Smooth muscle cell (in vitro differentiated cells): ENCODE data around the gene DACH1. TPM values are rescaled to one million over a fixed set of nuclear protein-coding genes. Genes with fewer than 3 reads are reported as not detected.

Experiments
- DNase-seq: peaks from one replicate; lab custom pipeline; 2025; ENCODE audit not compliant: unreplicated experiment; lab: John Stamatoyannopoulos, UW
- H2AFZ ChIP-seq: fragments of 200-600 bp; sonication (generic); 2 replicates; pipeline ENCODE4 v1.6.0; 2016; ENCODE audit warnings: antibody characterized with exemption, low read depth, mild to moderate bottlenecking
- H3F3A ChIP-seq: fragments of 200-600 bp; sonication (generic); 2 replicates; pipeline ENCODE4 v1.6.0; 2017; ENCODE audit warnings: antibody characterized with exemption, low read depth
- H3K27ac ChIP-seq: fragments of 200-600 bp; sonication (generic); 2 replicates; pipeline ENCODE4 v1.5.1; 2016; ENCODE audit warnings: low read depth, mild to moderate bottlenecking
- H3K27me3 ChIP-seq: fragments of 200-600 bp; sonication (generic); 2 replicates; pipeline ENCODE4 v1.6.1; 2016; ENCODE audit warnings: low read depth, mild to moderate bottlenecking
- H3K36me3 ChIP-seq: fragments of 200-600 bp; sonication (generic); 2 replicates; pipeline ENCODE4 v1.5.1; 2016; ENCODE audit warnings: low read depth
- H3K4me1 ChIP-seq: fragments of 200-600 bp; sonication (generic); 2 replicates; pipeline ENCODE4 v1.5.1; 2016; ENCODE audit warnings: low read depth
- H3K4me2 ChIP-seq: fragments of 200-600 bp; sonication (generic); 2 replicates; pipeline ENCODE4 v1.6.0; 2016; ENCODE audit warnings: mild to moderate bottlenecking
- H3K4me3 ChIP-seq: fragments of 200-600 bp; sonication (generic); 2 replicates; pipeline ENCODE4 v1.5.1; 2016; ENCODE audit warnings: mild to moderate bottlenecking
- H3K79me2 ChIP-seq: fragments of 200-600 bp; sonication (generic); 2 replicates; pipeline ENCODE4 v1.6.0; 2016; ENCODE audit warnings: low read depth, mild to moderate bottlenecking
- H3K9ac ChIP-seq: fragments of 200-600 bp; sonication (generic); 2 replicates; pipeline ENCODE4 v1.6.0; 2016; ENCODE audit warnings: low read depth
- H3K9me3 ChIP-seq: fragments of 200-600 bp; sonication (generic); replicated peaks from 2 replicates; pipeline ENCODE4 v1.5.1; 2016; ENCODE audit warnings: low read depth
- H4K20me1 ChIP-seq: fragments of 200-600 bp; sonication (generic); 2 replicates; pipeline ENCODE4 v1.6.0; 2016; ENCODE audit warnings: low read depth
- CTCF ChIP-seq: fragments of 200-600 bp; sonication (generic); IDR thresholded peaks from 2 replicates; pipeline ENCODE4 v1.5.1; 2017; ENCODE audit warnings: borderline replicate concordance, mild to moderate bottlenecking, antibody characterized with exemption; ENCODE audit not compliant: insufficient read depth, poor library complexity, severe bottlenecking
- WGBS: methylation state at CpG from one replicate; pipeline ENCODE4 v1.1.7; 2016; ENCODE audit warnings: low lambda C conversion rate; 5-methylcytosine and 5-hydroxymethylcytosine counted together
- polyA plus RNA-seq: library from polyadenylated mRNA; unstranded; fragments of >200 nt; fragmentation: Nextera tagmentation; extraction: Ambion mirVana; gene quantifications from 2 replicates; pipeline ENCODE4 v1.2.1, GENCODE V29; 2016
- total RNA-seq: library from RNA; depleted of rRNA; stranded (reverse); fragments of >200 nt; gene quantifications from 2 replicates; pipeline ENCODE4 v1.2.3, GENCODE V29; 2014

The DACH1 gene
- total and polyA plus RNA-seq, 2 experiments from 2014 or later, result 0.33 to 1.6 TPM

- no peaks in the 10 kb centered on the region for H3K9me3 ChIP-seq
- no peak overlapping the region for H3K27ac ChIP-seq
- H3F3A ChIP-seq, result peaks cover 6% of the 10 kb centered on the region
- DNase-seq, result no peak
- no peaks in the 10 kb centered on the region for H3K79me2 ChIP-seq
- no peaks in the 10 kb centered on the region for H4K20me1 ChIP-seq
- peaks cover 14% of the 10 kb centered on the region for H3K4me1 ChIP-seq
- H3K36me3 ChIP-seq, result no peaks in the 10 kb centered on the region
- H2AFZ ChIP-seq, result no peak overlapping the region
- H3K9ac ChIP-seq, result no peak overlapping the region
- H3K27me3 ChIP-seq, result no peaks in the 10 kb centered on the region
- no peak for TF ChIP-seq CTCF
- 40% methylated on average over 3 of the region's 3 CpGs for WGBS
- no peak overlapping the region for H3K4me3 ChIP-seq
- H3K4me2 ChIP-seq, result no peak overlapping the region
Measured at GRCh38 chr13:71632206-71632605, 234.8 kb downstream of the DACH1 start.

- Histone ChIP-seq H3K27ac (no peak overlapping the region), H3K36me3 (no peaks in the 10 kb centered on the region), H3K9me3 (no peaks in the 10 kb centered on the region), H4K20me1 (no peaks in the 10 kb centered on the region), H3K4me2 (no peak overlapping the region), H3K27me3 (no peaks in the 10 kb centered on the region), H2AFZ (no peak overlapping the region), H3K4me3 (no peak overlapping the region), H3K9ac (no peak overlapping the region), H3K79me2 (no peaks in the 10 kb centered on the region), H3K4me1 (peaks cover 21% of the 10 kb centered on the region), H3F3A (peaks cover 6% of the 10 kb centered on the region)
- whole genome bisulfite sequencing, result 93% methylated on average over 3 of the region's 3 CpGs
- TF ChIP-seq CTCF, result no peak
- DNase-seq, result no peak
Measured at GRCh38 chr13:71629167-71629566, 237.8 kb downstream of the DACH1 start.

GRCh38 chr13:71626421-71627117 lies 240.4 kb downstream of the DACH1 start:
- no peaks in the 10 kb centered on the region for H3K36me3 ChIP-seq
- TF ChIP-seq CTCF, result no peak
- H3K27ac ChIP-seq, result no peak overlapping the region
- no peaks in the 10 kb centered on the region for H3F3A ChIP-seq
- H3K79me2 ChIP-seq, result no peaks in the 10 kb centered on the region
- H2AFZ ChIP-seq, result no peak overlapping the region
- no peak overlapping the region for H3K4me3 ChIP-seq
- no peak for DNase-seq
- 94% methylated on average over 4 of the region's 4 CpGs for WGBS
- H3K4me2 ChIP-seq, result no peak overlapping the region
- H3K27me3 ChIP-seq, result no peaks in the 10 kb centered on the region
- no peak overlapping the region for H3K9ac ChIP-seq
- no peaks in the 10 kb centered on the region for H3K9me3 ChIP-seq
- H4K20me1 ChIP-seq, result no peaks in the 10 kb centered on the region
- peaks cover 23% of the 10 kb centered on the region for H3K4me1 ChIP-seq

- H3K27me3 ChIP-seq, result no peaks in the 10 kb centered on the region
- H3K27ac ChIP-seq, result peak overlapping the region; percentile 24
- H3K36me3 ChIP-seq, result no peaks in the 10 kb centered on the region
- H3K9ac ChIP-seq, result no peak overlapping the region
- no peak for TF ChIP-seq CTCF
- peak overlapping the region; percentile 77 for H3K4me2 ChIP-seq
- H2AFZ ChIP-seq, result no peak overlapping the region
- H3K79me2 ChIP-seq, result no peaks in the 10 kb centered on the region
- H3K9me3 ChIP-seq, result no peaks in the 10 kb centered on the region
- peaks cover 25% of the 10 kb centered on the region for H3K4me1 ChIP-seq
- DNase-seq, result no peak
- H3F3A ChIP-seq, result no peaks in the 10 kb centered on the region
- H3K4me3 ChIP-seq, result peak overlapping the region; percentile 15
- H4K20me1 ChIP-seq, result no peaks in the 10 kb centered on the region
Measured at GRCh38 chr13:71625694-71626093, 241.3 kb downstream of the DACH1 start.
